ENCODE data around the gene GPANK1. TPM values are rescaled to one million over a fixed set of nuclear protein-coding genes. Genes with fewer than 3 reads are reported as not detected.

Gene GPANK1
- total and polyA plus RNA-seq, 7 experiments from 2014 or later = 12.8 to 35.1 (median 27.2) TPM

DNA sequence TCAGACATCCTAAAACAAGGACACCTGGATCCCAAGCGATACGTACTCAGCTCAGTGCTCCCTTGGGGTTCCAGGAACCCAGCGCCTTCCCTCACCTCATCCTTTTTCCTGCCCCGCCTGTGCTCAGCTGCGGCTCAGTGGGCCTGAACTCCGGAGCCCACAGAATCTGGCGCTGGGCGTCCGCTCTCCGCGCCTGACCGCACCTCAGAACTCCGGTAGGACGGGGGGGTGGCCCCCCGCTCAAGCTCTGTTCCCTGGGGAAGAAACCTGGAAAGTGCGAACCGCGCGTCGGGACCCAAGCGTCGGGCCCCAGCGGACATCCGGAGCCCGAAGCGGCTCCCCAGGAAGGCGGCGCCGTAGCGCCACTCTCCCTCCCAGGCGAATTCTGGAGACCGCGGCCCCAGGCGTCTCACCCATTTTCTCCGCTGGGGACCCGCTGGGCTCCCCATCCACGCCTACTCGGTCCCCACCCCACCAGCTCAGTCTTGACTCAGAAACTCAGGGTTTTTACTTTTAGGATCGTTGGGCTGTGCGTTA lies 16.4 kb upstream of the GPANK1 start:
- Mint-ChIP-seq H3K27me3 (no peaks in the 10 kb centered on the region), H3K4me1 (peaks cover 14 to 32% (median 19%) of the 10 kb centered on the region in 7 donors), H3K27ac (peak overlapping the region; percentile 41 to 86 (median 68)), H3K4me3 (peak overlapping the region; percentile 86 to 98 (median 90)), H3K9me3 (no peaks in the 10 kb centered on the region), H3K36me3 (peaks cover 0 to 6% (median 2%) of the 10 kb centered on the region in 5 donors)
- H3K27me3 ChIP-seq (ENCODE audit: control insufficient read depth in 2 of 2, insufficient read depth in 2 of 2, low read length in 2 of 2) = no peaks in the 10 kb centered on the region
- ChIA-PET POLR2A (interaction anchor here (0.8 to 2.1 kb wide), 11 partner anchors 9 to 149 kb away, joined by 3 to 18 read pairs (median 4); partner anchors contain the start of genes ABHD16A, BAG6 and C6orf47), CTCF (interaction anchor here (0.6 to 2.1 kb wide), 8 partner anchors 31 to 153 kb away, joined by 3 to 12 read pairs (median 4); partner anchors contain the start of gene HSPA1B)
- DNase-seq = peak in 8 of 9 donors; percentile 22 to 59 (median 28)
- intact Hi-C loops (cut with micrococcal nuclease) = loop anchor here (1.0 to 5.0 kb wide), 5 partner anchors 22 to 88 kb away; partner anchors contain the start of genes ABHD16A (in 1 of the 2), BAG6 (in 1 of the 2), CLIC1 (in 1 of the 2) and DDAH2 (in 1 of the 2)
- H3K4me1 ChIP-seq (ENCODE audit: control insufficient read depth in 2 of 2, insufficient read depth in 2 of 2, low read length in 2 of 2) = peaks cover 15 to 16% of the 10 kb centered on the region in 2 donors
- H3K4me3 ChIP-seq (ENCODE audit: low read length) = peak overlapping the region; percentile 78
- H3K27ac ChIP-seq (ENCODE audit: low read depth, low read length) = peak overlapping the region; percentile 68
- no peaks in the 10 kb centered on the region for H3K9me3 ChIP-seq (ENCODE audit: control insufficient read depth in 2 of 3, low read length in 3 of 3)
- peak; percentile 71 for ATAC-seq
- peaks cover 0 to 7% (median 0%) of the 10 kb centered on the region in 3 experiments for H3K36me3 ChIP-seq (ENCODE audit: control insufficient read depth in 2 of 3, insufficient read depth in 3 of 3, low read length in 3 of 3)

DNA sequence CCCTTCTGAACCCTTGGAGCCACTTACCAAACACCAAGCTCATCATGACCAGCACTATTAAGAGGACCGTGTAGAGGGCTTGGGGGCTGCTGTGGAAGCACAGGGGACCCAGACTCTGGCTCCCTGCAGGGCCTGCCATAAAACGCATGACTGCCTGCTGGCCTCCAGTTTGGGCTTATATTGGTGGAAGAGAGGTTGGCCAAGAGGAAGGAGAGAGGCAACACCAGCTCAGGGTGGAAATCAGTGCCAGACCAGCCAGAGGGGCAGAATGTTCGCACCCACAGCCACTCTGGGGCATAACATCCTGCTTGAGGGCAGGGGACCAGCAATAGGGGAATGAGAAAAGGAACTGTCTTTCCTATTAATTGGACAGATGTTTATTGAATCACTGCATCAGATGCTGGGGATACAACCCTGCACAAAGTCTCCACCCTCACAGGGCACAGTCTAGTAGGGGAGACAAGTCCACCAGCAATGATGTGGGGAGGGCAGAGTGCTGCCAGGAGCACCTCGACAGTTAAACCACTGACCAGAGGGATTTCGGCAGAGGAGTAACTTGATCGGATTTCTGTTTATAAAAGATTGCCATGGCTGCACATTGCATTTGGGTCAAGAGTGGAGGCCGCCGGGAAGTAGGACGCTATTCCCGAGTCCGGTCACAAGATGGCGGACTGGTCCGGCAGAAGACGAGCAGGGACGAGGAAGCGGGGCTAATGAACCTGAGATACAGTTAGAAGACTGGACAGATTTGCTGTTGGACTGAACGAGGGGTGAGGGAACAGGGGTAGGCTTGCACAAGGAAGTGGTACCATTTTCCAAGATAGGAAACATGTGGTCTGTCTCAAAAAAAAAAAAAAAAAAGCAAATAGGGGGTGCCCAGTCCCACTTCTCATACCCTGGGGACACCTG lies 15.7 kb upstream of the GPANK1 start, which contains the start of gene LY6G5C:
Gene LY6G5C, minus strand, starts transcription at position 842 of the 909 bp plus-strand sequence. Its CDS starts 694 bp downstream, at position 148.
- Histone ChIP-seq H3K4me1 (ENCODE audit: control insufficient read depth in 2 of 2, insufficient read depth in 2 of 2, low read length in 2 of 2) (peaks cover 15 to 16% of the 10 kb centered on the region in 2 donors), H3K27me3 (ENCODE audit: control insufficient read depth in 2 of 2, insufficient read depth in 2 of 2, low read length in 2 of 2) (no peaks in the 10 kb centered on the region), H3K9me3 (ENCODE audit: control insufficient read depth in 2 of 3, low read length in 3 of 3) (no peaks in the 10 kb centered on the region), H3K4me3 (ENCODE audit: low read length) (peak within 1 kb of the TSS; percentile 78), H3K36me3 (ENCODE audit: control insufficient read depth in 2 of 3, insufficient read depth in 3 of 3, low read length in 3 of 3) (no peaks in the 10 kb centered on the region), H3K27ac (ENCODE audit: low read depth, low read length) (peak within 1 kb of the TSS; percentile 68)
- ChIA-PET POLR2A (interaction anchor here (0.7 to 2.1 kb wide), 14 partner anchors 10 to 450 kb away, joined by 3 to 18 read pairs (median 4); partner anchors contain the start of genes ABHD16A, BAG6, C6orf47 and DDX39B), CTCF (interaction anchor here (0.6 to 2.1 kb wide), 10 partner anchors 32 to 268 kb away, joined by 3 to 12 read pairs (median 4); partner anchors contain the start of gene HSPA1B)
- Mint-ChIP-seq H3K27ac (peak within 1 kb of the TSS; percentile 60 to 86 (median 68)), H3K9me3 (no peaks in the 10 kb centered on the region), H3K36me3 (peaks cover 0 to 4% (median 0%) of the 10 kb centered on the region in 5 donors), H3K4me1 (peaks cover 14 to 32% (median 19%) of the 10 kb centered on the region in 7 donors), H3K4me3 (peak within 1 kb of the TSS; percentile 86 to 98 (median 90)), H3K27me3 (no peaks in the 10 kb centered on the region)
- DNase-seq = peak in 7 of 9 donors; percentile 28 to 65 (median 49)
- ATAC-seq = peak; percentile 80
- intact Hi-C loops (cut with micrococcal nuclease) = loop anchor here (1.0 to 5.0 kb wide), 9 partner anchors 15 to 184 kb away; partner anchors contain the start of genes ABHD16A (in 1 of the 2), BAG6 (in 1 of the 2), CLIC1 (in 1 of the 2) and DDAH2 (in 1 of the 2)

DNA sequence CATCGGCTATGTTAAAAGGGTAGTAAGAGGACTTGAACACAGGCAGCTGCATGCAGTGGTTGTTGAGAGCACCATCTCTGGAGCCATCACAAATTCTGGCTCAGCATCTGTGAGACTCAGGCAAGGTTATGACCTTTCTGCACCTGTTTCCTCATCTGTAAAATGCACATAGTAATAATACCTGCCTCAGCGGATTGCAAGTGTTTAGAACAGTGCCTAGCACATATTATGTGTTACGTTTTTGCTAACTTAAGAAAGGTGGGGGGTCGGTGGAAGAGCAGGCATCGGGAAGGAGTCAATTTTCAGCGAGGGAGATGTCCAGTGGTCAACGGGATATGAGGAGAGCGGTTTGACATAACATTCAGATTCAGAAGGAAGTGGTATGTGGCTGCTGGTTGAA lies 13.2 kb upstream of the GPANK1 start:
- H3K36me3 Mint-ChIP-seq = peaks cover 0 to 4% (median 0%) of the 10 kb centered on the region in 5 donors
- Histone ChIP-seq H3K36me3 (ENCODE audit: control insufficient read depth in 2 of 3, insufficient read depth in 3 of 3, low read length in 3 of 3) (peaks cover 0 to 9% (median 0%) of the 10 kb centered on the region in 3 experiments), H3K27me3 (ENCODE audit: control insufficient read depth in 2 of 2, insufficient read depth in 2 of 2, low read length in 2 of 2) (no peaks in the 10 kb centered on the region), H3K4me1 (ENCODE audit: control insufficient read depth in 2 of 2, insufficient read depth in 2 of 2, low read length in 2 of 2) (peaks cover 15 to 16% of the 10 kb centered on the region in 2 donors), H3K9me3 (ENCODE audit: control insufficient read depth in 2 of 3, low read length in 3 of 3) (no peaks in the 10 kb centered on the region), H3K27ac (ENCODE audit: low read depth, low read length) (no peak overlapping the region), H3K4me3 (ENCODE audit: low read length) (no peak overlapping the region)
- H3K27me3 Mint-ChIP-seq = no peaks in the 10 kb centered on the region
- ChIA-PET CTCF (interaction anchor here (1.4 kb wide), 1 partner anchor 153 kb away, joined by 3 read pairs; no protein-coding TSS in a partner anchor), POLR2A (interaction anchor here (0.7 kb wide), 1 partner anchor 26 kb away, joined by 3 read pairs; the partner anchor contains the start of gene BAG6)
- DNase-seq (no peak), ATAC-seq (no peak)
- peaks cover 0 to 1% (median 0%) of the 10 kb centered on the region in 11 donors for H3K9me3 Mint-ChIP-seq
- no peak overlapping the region for H3K4me3 Mint-ChIP-seq
- peak overlapping the region in 4 of 9 donors; percentile 1 to 61 (median 18) for H3K27ac Mint-ChIP-seq
- intact Hi-C loops (cut with micrococcal nuclease) = no loop called here
- peaks cover 14 to 32% (median 18%) of the 10 kb centered on the region in 7 donors for H3K4me1 Mint-ChIP-seq

DNA sequence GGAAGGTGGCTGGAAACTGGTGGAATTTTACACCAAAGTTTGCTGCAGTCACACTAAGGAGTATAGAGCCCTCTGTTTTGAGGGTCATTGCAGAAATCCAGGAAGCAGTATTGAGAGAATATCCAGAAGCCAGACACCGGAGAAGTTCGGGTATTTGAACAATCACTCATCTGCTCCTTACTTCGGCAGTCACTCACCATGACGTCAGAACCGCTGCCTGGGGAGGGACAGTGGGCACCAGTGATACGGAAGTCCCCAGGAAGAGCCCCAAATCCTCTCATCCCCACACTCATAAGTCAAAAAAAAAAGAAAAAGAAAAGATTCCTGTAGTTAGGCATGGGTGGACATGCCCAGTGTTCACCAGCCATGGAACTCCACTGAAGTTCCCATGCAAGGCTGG lies 12.1 kb upstream of the GPANK1 start:
- Mint-ChIP-seq H3K4me1 (peaks cover 14 to 32% (median 17%) of the 10 kb centered on the region in 7 donors), H3K4me3 (no peak overlapping the region), H3K36me3 (peaks cover 0 to 9% (median 7%) of the 10 kb centered on the region in 5 donors), H3K9me3 (peaks cover 0 to 1% (median 0%) of the 10 kb centered on the region in 11 donors), H3K27ac (peak overlapping the region in 5 of 9 donors; percentile 28 to 86 (median 63)), H3K27me3 (no peaks in the 10 kb centered on the region)
- intact Hi-C loops (cut with micrococcal nuclease) = no loop called here
- POLR2A ChIA-PET = interaction anchor here (0.7 kb wide), 1 partner anchor 119 kb away, joined by 3 read pairs; no protein-coding TSS in a partner anchor
- DNase-seq (no peak), ATAC-seq (no peak)
- H3K36me3 ChIP-seq (ENCODE audit: control insufficient read depth in 2 of 3, insufficient read depth in 3 of 3, low read length in 3 of 3) = peaks cover 0 to 18% (median 0%) of the 10 kb centered on the region in 3 experiments
- H3K27ac ChIP-seq (ENCODE audit: low read depth, low read length) = no peak overlapping the region
- H3K4me1 ChIP-seq (ENCODE audit: control insufficient read depth in 2 of 2, insufficient read depth in 2 of 2, low read length in 2 of 2) = peaks cover 15 to 16% of the 10 kb centered on the region in 2 donors
- no peaks in the 10 kb centered on the region for H3K9me3 ChIP-seq (ENCODE audit: control insufficient read depth in 2 of 3, low read length in 3 of 3)
- H3K27me3 ChIP-seq (ENCODE audit: control insufficient read depth in 2 of 2, insufficient read depth in 2 of 2, low read length in 2 of 2) = no peaks in the 10 kb centered on the region
- H3K4me3 ChIP-seq (ENCODE audit: low read length) = no peak overlapping the region
- CTCF ChIA-PET = interaction anchor here (1.4 kb wide), 1 partner anchor 154 kb away, joined by 3 read pairs; no protein-coding TSS in a partner anchor

DNA sequence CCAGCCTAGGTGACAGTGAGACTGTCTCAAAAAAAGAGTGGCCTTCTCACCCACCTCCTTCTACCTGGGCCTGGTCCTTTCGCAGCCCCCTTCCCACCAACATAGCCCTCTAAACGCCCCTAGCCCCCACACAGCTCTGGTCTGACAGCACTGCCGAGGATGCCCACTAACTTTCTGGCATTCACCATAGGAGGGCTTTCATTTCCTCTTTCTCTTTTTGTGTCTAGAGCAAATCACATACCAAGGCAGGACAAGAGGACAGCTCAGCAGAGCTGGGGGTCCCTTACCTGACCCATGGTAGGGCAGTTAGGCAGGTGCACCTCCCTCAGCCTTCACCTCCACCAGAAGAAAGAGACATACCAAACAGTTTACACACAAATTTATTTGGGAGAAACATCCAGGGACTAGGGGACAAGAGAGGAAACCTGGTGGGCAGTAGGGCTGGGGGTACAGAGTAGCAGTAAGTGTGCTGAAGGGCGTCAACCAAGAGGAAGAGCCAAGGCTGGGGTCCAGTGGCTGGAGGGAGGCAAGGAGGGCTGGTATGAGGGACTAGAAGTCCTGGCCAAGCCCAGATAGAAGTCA lies 11.6 kb upstream of the GPANK1 start:
- ChIA-PET POLR2A (interaction anchor here (0.8 to 1.4 kb wide), 2 partner anchors 27 to 35 kb away, joined by 3 read pairs; partner anchors contain the start of gene ABHD16A), CTCF (no interaction called here)
- Mint-ChIP-seq H3K9me3 (peaks cover 0 to 1% (median 0%) of the 10 kb centered on the region in 11 donors), H3K4me3 (no peak overlapping the region), H3K36me3 (peaks cover 0 to 13% (median 6%) of the 10 kb centered on the region in 5 donors), H3K27ac (peak overlapping the region in 6 of 9 donors; percentile 28 to 86 (median 58)), H3K27me3 (no peaks in the 10 kb centered on the region), H3K4me1 (peaks cover 10 to 29% (median 14%) of the 10 kb centered on the region in 7 donors)
- H3K4me1 ChIP-seq (ENCODE audit: control insufficient read depth in 2 of 2, insufficient read depth in 2 of 2, low read length in 2 of 2) = peaks cover 11 to 12% of the 10 kb centered on the region in 2 donors
- H3K36me3 ChIP-seq (ENCODE audit: control insufficient read depth in 2 of 3, insufficient read depth in 3 of 3, low read length in 3 of 3) = peaks cover 0 to 23% (median 0%) of the 10 kb centered on the region in 3 experiments
- intact Hi-C loops (cut with micrococcal nuclease) = no loop called here
- no peaks in the 10 kb centered on the region for H3K9me3 ChIP-seq (ENCODE audit: control insufficient read depth in 2 of 3, low read length in 3 of 3)
- no peak overlapping the region for H3K4me3 ChIP-seq (ENCODE audit: low read length)
- DNase-seq (no peak), ATAC-seq (no peak)
- H3K27ac ChIP-seq (ENCODE audit: low read depth, low read length) = no peak overlapping the region
- H3K27me3 ChIP-seq (ENCODE audit: control insufficient read depth in 2 of 2, insufficient read depth in 2 of 2, low read length in 2 of 2) = no peaks in the 10 kb centered on the region

Data from naive thymus-derived CD4-positive, alpha-beta T cell (primary cell).